HG02870 (cell line): ENCODE results near the gene FRAS1.
"Not testable (repeated sequence)": the region's sequence is repeated elsewhere in the genome, so short reads cannot be mapped to it uniquely, and the experiment has no call there.

Experiments used
- ATAC-seq: cut with Tn5 transposase; IDR thresholded peaks from one replicate; pipeline ENCODE4 v1.9.1; 2021; ENCODE audit warnings: mild to moderate bottlenecking, moderate library complexity; ENCODE audit not compliant: unreplicated experiment

FRAS1 gene

GRCh38 chr4:78534286-78534955 lies 477.3 kb downstream of the FRAS1 start:
- ATAC-seq = no peak

GRCh38 chr4:78542373-78542772 lies 485.2 kb downstream of the FRAS1 start:
- ATAC-seq = no peak

- no peak for ATAC-seq
Observed at GRCh38 chr4:78543424-78544125, 486.5 kb downstream of the FRAS1 start.

GRCh38 chr4:78544678-78545077 lies 487.6 kb downstream of the FRAS1 start:
- no peak for ATAC-seq

GRCh38 chr4:78545275-78546246 lies 488.4 kb downstream of the FRAS1 start:
- ATAC-seq = no peak

- not testable (repeated sequence) for ATAC-seq
Observed at GRCh38 chr4:78547899-78548298, 490.8 kb downstream of the FRAS1 start.

GRCh38 chr4:78548889-78549288 lies 491.8 kb downstream of the FRAS1 start:
- not testable (repeated sequence) for ATAC-seq

GRCh38 chr4:78551420-78552351 lies 494.6 kb downstream of the FRAS1 start, which contains the start of gene ANXA3:
Gene ANXA3 (plus strand): TSS chr4:78551770. CDS start chr4:78554474, 2,704 bp downstream.
- no peak for ATAC-seq

GRCh38 chr4:78552389-78553042 lies 495.4 kb downstream of the FRAS1 start:
- no peak for ATAC-seq

GRCh38 chr4:78553043-78553396 lies 495.9 kb downstream of the FRAS1 start:
- no peak for ATAC-seq

- ATAC-seq = no peak
Observed at GRCh38 chr4:78553529-78554060, 496.5 kb downstream of the FRAS1 start.

- ATAC-seq = no peak
Observed at GRCh38 chr4:78556665-78557064, 499.5 kb downstream of the FRAS1 start.

- no peak for ATAC-seq
Observed at GRCh38 chr4:78557841-78558240, 500.7 kb downstream of the FRAS1 start.

GRCh38 chr4:78558410-78558809 lies 501.3 kb downstream of the FRAS1 start:
- ATAC-seq = no peak

GRCh38 chr4:78560296-78560963 lies 503.3 kb downstream of the FRAS1 start:
- no peak for ATAC-seq

- no peak for ATAC-seq
Observed at GRCh38 chr4:78561677-78562076, 504.6 kb downstream of the FRAS1 start.

- no peak for ATAC-seq
Observed at GRCh38 chr4:78562687-78563086, 505.6 kb downstream of the FRAS1 start.

- no peak for ATAC-seq
Observed at GRCh38 chr4:78565971-78566372, 508.8 kb downstream of the FRAS1 start.
